Hepatocyte (in vitro differentiated cells): ENCODE results near the gene ZNF184.

Source experiments
- EZH2 ChIP-seq: fragments of 200-600 bp; sonication (generic); IDR thresholded peaks from 2 replicates; pipeline ENCODE4 v1.6.1; 2016; ENCODE audit warnings: antibody characterized with exemption, mild to moderate bottlenecking, borderline replicate concordance
- TF ChIP-seq, protein P1 (sequence below): fragments of 200-600 bp; sonication (generic); IDR thresholded peaks from 2 replicates; pipeline ENCODE4 v1.5.1; 2016; ENCODE audit warnings: antibody characterized with exemption, mild to moderate bottlenecking; ENCODE audit not compliant: poor library complexity

DNA sequence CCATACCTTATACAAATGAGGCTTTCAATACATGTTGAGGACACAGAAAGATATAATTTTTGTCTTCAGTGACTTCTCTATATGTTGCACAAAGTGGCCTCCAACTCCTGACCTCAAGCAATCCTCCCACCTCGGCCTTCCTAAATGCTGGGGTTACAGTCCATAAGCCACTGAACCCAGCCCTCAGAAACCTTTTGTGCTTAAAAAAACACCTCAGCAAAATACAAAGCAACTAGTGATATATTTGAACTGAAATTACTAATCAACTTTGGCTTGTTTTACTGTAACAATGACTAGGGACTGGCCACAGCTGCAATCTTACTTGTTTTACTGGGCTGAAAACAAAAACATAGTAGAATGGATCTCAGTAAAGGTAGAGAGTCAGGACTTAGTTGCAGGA is 3.2 kb upstream of the ZNF184 start:
- TF ChIP-seq, protein P1, sequence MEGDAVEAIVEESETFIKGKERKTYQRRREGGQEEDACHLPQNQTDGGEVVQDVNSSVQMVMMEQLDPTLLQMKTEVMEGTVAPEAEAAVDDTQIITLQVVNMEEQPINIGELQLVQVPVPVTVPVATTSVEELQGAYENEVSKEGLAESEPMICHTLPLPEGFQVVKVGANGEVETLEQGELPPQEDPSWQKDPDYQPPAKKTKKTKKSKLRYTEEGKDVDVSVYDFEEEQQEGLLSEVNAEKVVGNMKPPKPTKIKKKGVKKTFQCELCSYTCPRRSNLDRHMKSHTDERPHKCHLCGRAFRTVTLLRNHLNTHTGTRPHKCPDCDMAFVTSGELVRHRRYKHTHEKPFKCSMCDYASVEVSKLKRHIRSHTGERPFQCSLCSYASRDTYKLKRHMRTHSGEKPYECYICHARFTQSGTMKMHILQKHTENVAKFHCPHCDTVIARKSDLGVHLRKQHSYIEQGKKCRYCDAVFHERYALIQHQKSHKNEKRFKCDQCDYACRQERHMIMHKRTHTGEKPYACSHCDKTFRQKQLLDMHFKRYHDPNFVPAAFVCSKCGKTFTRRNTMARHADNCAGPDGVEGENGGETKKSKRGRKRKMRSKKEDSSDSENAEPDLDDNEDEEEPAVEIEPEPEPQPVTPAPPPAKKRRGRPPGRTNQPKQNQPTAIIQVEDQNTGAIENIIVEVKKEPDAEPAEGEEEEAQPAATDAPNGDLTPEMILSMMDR: no peak
- TF ChIP-seq EZH2: no peak
